K562 (cell line): Measurements from ENCODE around the gene TDRD12. TPM values are rescaled to one million over a fixed set of nuclear protein-coding genes. Genes with fewer than 3 reads are reported as not detected.

Source experiments
- ATAC-seq: fragments of 200-7000 bp; cut with Tn5 transposase; 3 replicates; pipeline ENCODE4 v1.9.1; 2020; ENCODE audit warnings: moderate library complexity
- BruUV-seq: library from RNA; stranded (reverse); fragments of 400-500 nt; replicated peaks from 2 replicates; lab custom pipeline; 2021; lab: Mats Ljungman, UMichigan
- CTCF ChIA-PET: fragments of 300-600 bp; formaldehyde crosslinking; extraction: SDS; loops from one replicate; lab custom pipeline; 2021; ENCODE audit warnings: low intra/inter-chr PET ratio; lab: Yijun Ruan, JAX
- POLR2A ChIA-PET: fragments of 300-600, 350-650 bp; sonication (Branson Sonifier 250); formaldehyde crosslinking; extraction: SDS; loops from one replicate; lab custom pipeline; 2021; ENCODE audit warnings: antibody characterized with exemption, inconsistent platforms; lab: Yijun Ruan, JAX
- DNase-seq, 4 experiments: peaks; one replicate each; pipeline versions ENCODE4 v3.0.0 to v3.0.0-alpha.2; 2011 to 2018; ENCODE audit warnings: low spot score in 3 of 4, mixed read lengths in 3 of 4; ENCODE audit errors: extremely low read depth in 1 of 4
- FAIRE-seq: peaks from 2 replicates; lab custom pipeline; 2011; peaks lifted over from hg19 to GRCh38; lab: Jason Lieb, UNC
- H2AFZ ChIP-seq: 2 replicates; pipeline ENCODE4 v1.6.0; 2011; ENCODE audit warnings: low read depth, low read length, control low read depth, inconsistent platforms
- H3K27ac ChIP-seq: fragments of 200-600 bp; 3 replicates; pipeline ENCODE4 v1.8.0; 2011; ENCODE audit warnings: low read depth, mild to moderate bottlenecking, control low read depth, inconsistent platforms, low read length, moderate library complexity, mixed read lengths; ENCODE audit errors: extremely low read depth
- H3K27me3 ChIP-seq, 2 experiments: fragments of 300-600 bp in 1 of 2; 2 replicates in 1 of 2; 3 replicates in 1 of 2; pipeline versions ENCODE4 v1.6.0 to v1.8.0; 2011; ENCODE audit warnings: inconsistent platforms in 2 of 2, low read length in 2 of 2, mild to moderate bottlenecking in 1 of 2, mixed read lengths in 1 of 2, moderate library complexity in 1 of 2; ENCODE audit not compliant: control insufficient read depth in 2 of 2, insufficient read depth in 2 of 2
- H3K36me3 ChIP-seq: fragments of 300-600 bp; 3 replicates; pipeline ENCODE4 v1.8.0; 2011; ENCODE audit warnings: mild to moderate bottlenecking, low read length, inconsistent platforms; ENCODE audit not compliant: control insufficient read depth, insufficient read depth
- H3K4me1 ChIP-seq, 2 experiments: fragments of 200-600 bp in 1 of 2; replicated peaks in 1 of 2; 2 replicates in 1 of 2; 3 replicates in 1 of 2; pipeline versions ENCODE4 v1.5.1 to v1.8.0; 2011; ENCODE audit warnings: inconsistent platforms in 2 of 2, low read length in 2 of 2, mild to moderate bottlenecking in 1 of 2, mixed read lengths in 1 of 2, moderate library complexity in 1 of 2; ENCODE audit not compliant: control insufficient read depth in 2 of 2, insufficient read depth in 2 of 2
- H3K4me2 ChIP-seq: 2 replicates; pipeline ENCODE4 v1.6.1; 2011; ENCODE audit warnings: low read length, control low read depth, inconsistent platforms, mixed read lengths; ENCODE audit not compliant: insufficient read depth
- H3K4me3 ChIP-seq: fragments of 200-600 bp; sonication (generic), shearing (Covaris generic); 2 replicates; pipeline ENCODE4 v1.5.1; 2016; ENCODE audit warnings: control low read depth, inconsistent platforms
- H3K79me2 ChIP-seq: fragments of 200-600 bp; 3 replicates; pipeline ENCODE4 v1.8.0; 2011; ENCODE audit warnings: low read length, inconsistent platforms; ENCODE audit not compliant: control insufficient read depth, insufficient read depth
- H3K9ac ChIP-seq, 2 experiments: 2 replicates each; pipeline versions ENCODE4 v1.6.0 to v1.6.1; 2011; ENCODE audit warnings: low read depth in 2 of 2, low read length in 2 of 2, control low read depth in 1 of 2, inconsistent platforms in 1 of 2, mild to moderate bottlenecking in 1 of 2, mixed read lengths in 1 of 2; ENCODE audit not compliant: insufficient read depth in 1 of 2
- H3K9me1 ChIP-seq: one replicate; pipeline ENCODE4 v1.6.0; 2011; ENCODE audit warnings: inconsistent platforms, mild to moderate bottlenecking, low read length, moderate library complexity; ENCODE audit not compliant: control insufficient read depth, insufficient read depth
- H3K9me3 ChIP-seq: replicated peaks from 2 replicates; pipeline ENCODE4 v1.5.1; 2011; ENCODE audit warnings: low read depth, low read length, inconsistent platforms; ENCODE audit not compliant: control insufficient read depth, insufficient read depth
- H4K20me1 ChIP-seq: replicated peaks from 2 replicates; pipeline ENCODE4 v1.6.1; 2011; ENCODE audit warnings: low read length, inconsistent platforms, mixed read lengths; ENCODE audit not compliant: control insufficient read depth, insufficient read depth
- CREB1 ChIP-seq, 2 experiments: sonication (generic) in 1 of 2; formaldehyde crosslinking in 1 of 2; IDR thresholded peaks; 2 replicates each; pipeline versions ENCODE4 v1.6.1 to v1.8.0; 2012 to 2022; ENCODE audit warnings: inconsistent platforms in 1 of 2, mild to moderate bottlenecking in 1 of 2, missing genetic modification reagents in 1 of 2, moderate library complexity in 1 of 2
- FOXK1 ChIP-seq: sonication (generic); formaldehyde crosslinking; IDR thresholded peaks from 2 replicates; pipeline ENCODE4 v1.8.0; 2022; ENCODE audit warnings: missing genetic modification reagents, mild to moderate bottlenecking, borderline replicate concordance
- MEF2A ChIP-seq: IDR thresholded peaks from 2 replicates; pipeline ENCODE4 v1.6.1; 2011; ENCODE audit warnings: low read depth, mild to moderate bottlenecking, low read length, moderate library complexity; ENCODE audit not compliant: control insufficient read depth
- MLX ChIP-seq, 2 experiments: fragments of 450-650 bp in 1 of 2; sonication (generic) in 1 of 2; formaldehyde crosslinking; conservative IDR thresholded peaks; 2 replicates each; pipeline versions ENCODE4 v1.4.0 to v1.8.1; 2020 to 2022; ENCODE audit warnings: mild to moderate bottlenecking in 1 of 2, missing genetic modification reagents in 1 of 2
- SMARCC2 ChIP-seq: fragments of 450-650 bp; IDR thresholded peaks from 2 replicates; pipeline ENCODE4 v1.6.1; 2017; ENCODE audit warnings: antibody characterized with exemption, moderate library complexity, mild to moderate bottlenecking, low read depth
- ZFP36 ChIP-seq: fragments of 150-350 bp; IDR thresholded peaks from 2 replicates; pipeline ENCODE4 v1.6.1; 2018; ENCODE audit warnings: low read length, low read depth; ENCODE audit not compliant: partially characterized antibody
- ZNF609 ChIP-seq: sonication (generic); formaldehyde crosslinking; IDR thresholded peaks from 2 replicates; pipeline ENCODE4 v1.8.1; 2023; ENCODE audit warnings: missing genetic modification reagents, mild to moderate bottlenecking, borderline replicate concordance
- WGBS: fragments of 100-300 bp; shearing (Covaris generic); methylation state at CpG from one replicate; pipeline ENCODE4 v1.1.6; 2016; ENCODE audit warnings: low coverage, mixed read lengths; ENCODE audit not compliant: insufficient coverage; ENCODE audit errors: missing lambda C conversion rate; 5-methylcytosine and 5-hydroxymethylcytosine counted together
- in situ Hi-C: fragments of 300-500 bp; cut with MboI; formaldehyde crosslinking; loops from 4 replicates; pipeline ENCODE4 v1.15.0; 2018; ENCODE audit warnings: inconsistent platforms, mixed read lengths
- intact Hi-C: fragments of 100-400 bp; cut with micrococcal nuclease; formaldehyde crosslinking; loops from 2 replicates; pipeline ENCODE4 v1.14.2; 2022
- polyA plus RNA-seq, 8 experiments: library from polyadenylated mRNA; depleted of rRNA in 4 of 8; stranded (reverse) in 5 of 8; unstranded in 3 of 8; fragments of >200 nt; fragmentation: Nextera tagmentation in 2 of 8; fragmentation: Illumina TruSeq in 1 of 8; extraction: Ambion mirVana in 2 of 8; extraction: Trizol in 1 of 8; gene quantifications; 2 replicates each; pipeline versions ENCODE4 v1.2.1 to v1.2.3, GENCODE V29; 2011 to 2014; ENCODE audit warnings: inconsistent platforms in 1 of 8, missing spikeins in 1 of 8
- total RNA-seq, 7 experiments: library from RNA; depleted of rRNA in 6 of 7; stranded (reverse); fragments of >200 nt in 6 of 7; fragmentation: Illumina TruSeq in 2 of 7; extraction: Trizol in 2 of 7; gene quantifications; 2 replicates each; pipeline versions ENCODE4 v1.2.1 to v1.2.3, GENCODE V29; 2011 to 2021; ENCODE audit warnings: low replicate concordance in 1 of 7

The TDRD12 gene
- total and polyA plus RNA-seq, 9 of the 15 experiments (the other 6 are each of a cell fraction or from before 2014, with no cell fraction given) = 0.03 TPM; not detected in 8

GRCh38 chr19:32872391-32872790 lies 152.8 kb downstream of the TDRD12 start:
- Histone ChIP-seq H3K36me3 (no peaks in the 10 kb centered on the region), H3K9me3 (no peaks in the 10 kb centered on the region), H3K4me1 (peaks cover 0 to 3% of the 10 kb centered on the region in 2 experiments; a peak in 1 of 5 replicates), H3K4me2 (no peak overlapping the region), H3K9ac (no peak overlapping the region), H4K20me1 (0 out of 2 replicates have a peak, but pooled peaks cover 10% of the 10 kb centered on the region), H3K27ac (no peak overlapping the region), H3K9me1 (no peaks in the 10 kb centered on the region), H2AFZ (no peak overlapping the region), H3K27me3 (peaks cover 16 to 64% of the 10 kb centered on the region in 2 experiments), H3K79me2 (no peaks in the 10 kb centered on the region), H3K4me3 (no peak overlapping the region)
- intact Hi-C loops (no loop called here), in situ Hi-C loops (no loop called here)
- no peak for DNase-seq
- BruUV-seq = no TSS peak
- no peak for ATAC-seq
- no peak for TF ChIP-seq CREB1 (IDR thresholded peaks at IDR 0.05)
- no peak for TF ChIP-seq CREB1 (CRISPR knock-in tag; IDR thresholded peaks at IDR 0.05)
- no peak for TF ChIP-seq ZNF609 (CRISPR knock-in tag)
- no peak for TF ChIP-seq FOXK1 (CRISPR knock-in tag)
- no peak for TF ChIP-seq SMARCC2
- no peak for TF ChIP-seq MLX (CRISPR knock-in tag; conservative IDR thresholded peaks at IDR 0.05)
- TF ChIP-seq ZFP36 = no peak
- no peak for TF ChIP-seq MEF2A
- 3% methylated on average over 3 of the region's 3 CpGs for WGBS
- ChIA-PET POLR2A (interaction anchor here (0.7 kb wide), 1 partner anchor 12 kb away, joined by 3 read pairs; no protein-coding TSS in a partner anchor), CTCF (no interaction called here)
- FAIRE-seq = no peak
